Epithelial cell of proximal tubule (primary cell): ENCODE results near the gene FBXO2. TPM values are rescaled to one million over a fixed set of nuclear protein-coding genes. Genes with fewer than 3 reads are reported as not detected.

Experiments used
- DNase-seq: peaks from one replicate; pipeline ENCODE4 v3.0.0-alpha.2; 2011; ENCODE audit warnings: low read depth
- H3K4me3 ChIP-seq: 2 replicates; pipeline ENCODE4 v1.5.1; 2011; ENCODE audit warnings: low read depth, mild to moderate bottlenecking, low read length
- total RNA-seq: library from RNA; depleted of rRNA; stranded (reverse); fragments of >200 nt; gene quantifications from 2 replicates; pipeline ENCODE4 v1.2.3, GENCODE V29; 2015
- TF ChIP-seq, protein P1 (sequence below): conservative IDR thresholded peaks from 2 replicates; pipeline ENCODE4 v1.5.1; 2012; ENCODE audit warnings: low read depth, mild to moderate bottlenecking, low read length

Gene FBXO2
- total RNA-seq, 1 donor from 2014 or later, result 6.5 TPM

DNA sequence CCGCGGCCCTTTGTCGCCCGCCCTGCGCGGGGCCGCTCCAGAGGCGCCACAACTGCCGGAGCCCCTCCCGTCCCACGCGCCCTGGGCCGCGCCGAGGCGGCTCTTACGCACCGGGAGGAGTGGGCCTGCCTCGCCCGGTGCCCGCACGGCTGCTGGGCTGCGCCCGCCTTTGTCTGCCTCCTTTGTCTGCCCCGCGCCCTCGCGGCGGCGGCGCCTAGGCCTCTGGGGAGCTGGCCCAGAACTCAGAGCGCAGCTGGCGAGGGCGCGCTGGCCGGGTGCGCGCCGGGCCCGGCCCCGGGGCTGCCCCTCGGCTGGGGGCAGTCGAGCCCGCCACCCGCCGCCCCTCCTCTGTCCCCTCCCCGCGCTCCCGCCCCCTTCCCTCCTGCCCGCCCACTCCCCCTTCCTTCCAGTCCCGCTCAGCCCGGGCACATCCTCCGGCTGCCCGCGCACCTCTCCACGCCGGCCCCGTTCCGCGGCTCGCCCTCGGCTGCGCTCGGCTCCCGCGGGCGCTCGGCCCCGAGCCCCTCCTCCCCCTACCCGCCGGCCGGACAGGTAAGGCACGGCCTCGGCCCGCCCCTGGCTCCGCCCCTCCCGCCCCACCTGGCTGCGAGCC is 37.2 kb upstream of the FBXO2 start, which contains the start of gene DRAXIN:
Gene DRAXIN, plus strand, starts transcription at position 409 of the 613 bp plus-strand sequence. CDS start 14,549 bp downstream, outside the sequence.
- TF ChIP-seq, protein P1, sequence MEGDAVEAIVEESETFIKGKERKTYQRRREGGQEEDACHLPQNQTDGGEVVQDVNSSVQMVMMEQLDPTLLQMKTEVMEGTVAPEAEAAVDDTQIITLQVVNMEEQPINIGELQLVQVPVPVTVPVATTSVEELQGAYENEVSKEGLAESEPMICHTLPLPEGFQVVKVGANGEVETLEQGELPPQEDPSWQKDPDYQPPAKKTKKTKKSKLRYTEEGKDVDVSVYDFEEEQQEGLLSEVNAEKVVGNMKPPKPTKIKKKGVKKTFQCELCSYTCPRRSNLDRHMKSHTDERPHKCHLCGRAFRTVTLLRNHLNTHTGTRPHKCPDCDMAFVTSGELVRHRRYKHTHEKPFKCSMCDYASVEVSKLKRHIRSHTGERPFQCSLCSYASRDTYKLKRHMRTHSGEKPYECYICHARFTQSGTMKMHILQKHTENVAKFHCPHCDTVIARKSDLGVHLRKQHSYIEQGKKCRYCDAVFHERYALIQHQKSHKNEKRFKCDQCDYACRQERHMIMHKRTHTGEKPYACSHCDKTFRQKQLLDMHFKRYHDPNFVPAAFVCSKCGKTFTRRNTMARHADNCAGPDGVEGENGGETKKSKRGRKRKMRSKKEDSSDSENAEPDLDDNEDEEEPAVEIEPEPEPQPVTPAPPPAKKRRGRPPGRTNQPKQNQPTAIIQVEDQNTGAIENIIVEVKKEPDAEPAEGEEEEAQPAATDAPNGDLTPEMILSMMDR, result no peak
- H3K4me3 ChIP-seq, result peak within 1 kb of the TSS; percentile 19
- DNase-seq, result no peak

DNA sequence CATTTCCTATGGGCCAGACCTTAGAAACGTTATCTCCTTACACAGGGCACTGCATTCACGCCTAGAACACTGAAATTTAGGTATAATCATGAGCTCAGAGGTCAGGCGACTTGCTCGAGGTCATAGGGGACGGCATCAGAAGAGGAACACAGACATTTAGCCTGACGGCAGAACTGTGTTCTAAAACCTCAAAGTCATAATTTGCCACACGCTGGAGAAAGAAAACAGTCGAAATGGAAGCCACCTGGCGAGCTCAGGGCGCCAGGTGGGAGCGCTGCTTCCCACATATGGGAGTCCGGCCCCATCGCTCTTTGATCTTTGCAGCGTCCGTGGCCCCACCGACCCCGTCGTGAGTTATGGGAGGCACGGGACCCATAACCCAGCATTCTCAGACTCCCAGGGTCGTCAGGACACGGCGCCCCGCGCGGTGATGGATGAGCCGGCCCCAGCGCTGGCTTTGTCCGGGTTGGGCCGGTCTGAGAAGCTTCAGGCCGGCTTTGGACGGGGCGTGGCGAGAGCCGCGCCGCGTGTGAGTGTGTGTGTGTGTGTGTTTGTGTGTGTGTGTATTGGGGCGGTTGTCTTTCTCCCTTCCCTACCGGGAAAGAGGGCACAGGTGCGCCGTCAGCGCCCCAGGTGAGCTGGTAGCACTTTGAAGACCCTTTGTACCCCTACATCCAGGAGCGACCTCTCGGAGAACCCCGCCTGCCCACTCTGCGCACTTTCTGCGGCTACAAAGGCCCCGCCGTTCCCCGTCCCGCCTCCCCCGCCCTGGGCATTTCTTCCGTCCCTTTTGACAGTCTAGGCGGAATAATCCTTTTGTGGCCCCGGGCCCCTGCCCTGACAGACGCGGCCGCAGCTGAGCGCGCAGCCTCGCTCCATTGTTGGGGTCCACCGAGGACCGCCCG is 36.4 kb upstream of the FBXO2 start:
- H3K4me3 ChIP-seq, result peak overlapping the region; percentile 19
- TF ChIP-seq, protein P1, result no peak
- no peak for DNase-seq

DNA sequence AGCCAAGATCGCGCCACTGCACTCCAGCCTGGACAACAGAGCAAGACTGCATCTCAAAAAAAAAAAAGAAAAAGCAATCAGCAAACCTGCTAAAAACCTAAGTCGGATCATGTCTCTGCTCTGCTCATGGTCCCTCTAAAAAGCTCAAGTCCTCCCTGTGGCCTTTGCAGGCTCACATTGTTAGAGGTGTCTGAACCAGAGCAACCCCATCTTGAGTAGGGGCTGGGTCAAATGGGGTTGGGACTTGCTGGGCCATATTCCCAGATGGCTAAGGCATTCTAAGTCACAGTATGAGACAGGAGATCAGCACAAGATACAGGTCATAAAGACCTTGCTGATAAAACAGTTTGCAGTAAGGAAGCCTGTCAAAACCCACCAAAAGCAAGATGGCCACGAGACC is 34.3 kb upstream of the FBXO2 start:
- TF ChIP-seq, protein P1, result no peak
- no peak overlapping the region for H3K4me3 ChIP-seq
- no peak for DNase-seq

DNA sequence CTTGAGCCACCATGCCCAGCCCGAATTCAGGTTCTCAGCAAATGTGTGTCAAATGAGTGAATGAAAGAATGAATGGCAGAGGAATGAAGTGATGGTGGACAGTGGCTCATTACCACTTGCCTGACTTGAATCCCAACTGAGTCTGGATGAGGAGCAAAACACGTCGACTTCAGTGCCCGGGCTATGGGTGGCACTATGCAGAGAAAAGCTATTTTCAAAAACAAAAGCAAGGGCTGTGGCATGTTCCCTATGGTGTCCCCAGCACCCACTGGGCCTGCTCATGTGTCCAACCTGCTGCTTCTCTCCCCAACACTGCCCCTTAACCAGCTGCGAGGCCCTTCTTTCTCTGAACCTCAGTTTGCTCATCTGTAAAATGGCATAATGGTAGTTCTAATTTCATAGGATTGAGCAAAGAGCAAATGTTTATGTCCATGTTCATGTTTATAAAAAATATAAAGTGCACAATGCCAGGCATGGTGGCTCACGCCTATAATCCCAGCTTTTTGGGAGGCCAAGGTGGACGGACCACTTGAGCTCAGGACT is 31.1 kb upstream of the FBXO2 start:
- no peak overlapping the region for H3K4me3 ChIP-seq
- TF ChIP-seq, protein P1, result no peak
- DNase-seq, result no peak

DNA sequence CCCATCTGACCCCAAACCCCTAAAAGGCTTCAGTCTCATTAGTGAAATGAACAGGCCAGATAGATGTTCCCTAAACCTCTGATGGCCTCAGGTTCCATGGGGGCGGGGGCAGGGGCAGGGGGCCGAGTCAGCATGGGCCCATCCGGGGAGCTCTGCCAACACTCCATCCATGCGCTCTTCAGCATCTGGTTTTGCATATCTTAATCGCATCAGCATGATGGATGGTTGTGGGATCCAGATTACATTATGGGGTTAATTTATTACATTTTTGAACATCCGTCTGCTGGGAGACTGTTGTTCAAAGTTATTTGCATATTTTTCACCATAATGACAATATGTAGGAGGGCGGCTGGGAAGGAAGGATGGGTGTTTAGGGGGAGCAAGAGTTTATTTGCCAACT is 29.8 kb upstream of the FBXO2 start:
- H3K4me3 ChIP-seq, result no peak overlapping the region
- TF ChIP-seq, protein P1, result no peak

DNA sequence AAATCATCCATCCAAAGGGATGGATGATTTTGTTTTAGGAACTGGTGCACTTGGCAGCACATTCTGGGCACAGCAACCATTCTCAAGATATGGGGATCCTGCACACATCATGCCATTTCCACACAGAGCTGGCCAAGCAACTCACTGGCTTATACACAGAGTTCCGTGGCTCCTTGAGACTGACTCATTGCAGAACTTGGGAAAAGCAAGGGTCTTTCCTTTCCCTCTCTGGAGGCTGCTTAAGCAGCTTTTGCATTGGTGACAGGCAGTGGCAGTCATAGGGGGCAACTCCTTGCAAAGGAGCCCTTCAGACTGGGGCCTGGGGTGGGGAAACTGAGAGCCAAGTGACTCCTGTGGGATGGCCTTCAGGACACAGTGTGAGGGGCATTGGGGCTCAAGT is 28.6 kb upstream of the FBXO2 start:
- TF ChIP-seq, protein P1, result no peak
- no peak for DNase-seq
- H3K4me3 ChIP-seq, result no peak overlapping the region

More for the DNA sequence above, 29.8 kb upstream of the FBXO2 start:
- DNase-seq, result no peak
